Testis (tissue), 2 donors: Measurements from ENCODE around the gene MYLK4.

Experiments
- CTCF ChIP-seq, 3 experiments: fragments of 450-650 bp in 2 of 3; fragments of 200-600 bp in 1 of 3; sonication (generic) in 1 of 3; IDR thresholded peaks; one replicate each; pipeline ENCODE4 v1.5.1; 2016 to 2019; ENCODE audit warnings: antibody characterized with exemption in 3 of 3, mild to moderate bottlenecking in 2 of 3, moderate library complexity in 1 of 3
- POLR2A ChIP-seq: fragments of 450-650 bp; IDR thresholded peaks from one replicate; pipeline ENCODE4 v1.6.1; 2017; ENCODE audit warnings: antibody characterized with exemption, mild to moderate bottlenecking, moderate library complexity

DNA sequence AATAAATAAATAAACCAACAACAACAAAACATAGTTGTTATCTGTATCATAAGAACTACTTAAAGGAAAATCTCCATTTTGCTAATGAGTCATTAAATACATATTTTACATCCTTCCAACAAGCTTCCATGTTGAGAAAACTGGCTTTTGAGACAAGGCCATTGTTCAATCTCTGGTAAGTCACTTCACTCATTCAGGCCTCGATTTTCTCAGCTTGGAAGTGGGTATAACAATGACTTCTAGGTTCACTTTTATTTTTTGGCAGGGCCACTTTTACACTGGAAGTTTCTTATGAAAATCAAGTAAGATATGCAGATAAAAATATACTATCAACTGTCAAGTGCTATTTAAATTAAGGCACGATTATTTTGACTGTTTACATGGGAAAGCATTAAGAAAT is 44.4 kb upstream of the MYLK4 start:
- no peak for TF ChIP-seq CTCF (IDR thresholded peaks at IDR 0.05)
- no peak for TF ChIP-seq POLR2A
